ENCODE data around the gene FUCA2. TPM values are rescaled to one million over a fixed set of nuclear protein-coding genes. Genes with fewer than 3 reads are reported as not detected.

Gene FUCA2
- total RNA-seq, 1 donor from 2014 or later: 35.3 TPM

- H3K27me3 ChIP-seq (ENCODE audit: control insufficient read depth, insufficient read depth, low read length): no peaks in the 10 kb centered on the region
- no peaks in the 10 kb centered on the region for H3K36me3 ChIP-seq (ENCODE audit: control insufficient read depth, insufficient read depth, low read length)
- FAIRE-seq: no peak
- peak overlapping the region; percentile 41 for H3K4me3 ChIP-seq (ENCODE audit: low read depth, low read length)
- DNase-seq (ENCODE audit: low read depth): no peak
- TF ChIP-seq CTCF (IDR thresholded peaks at IDR 0.05; ENCODE audit: insufficient read depth, low read length, severe bottlenecking): no peak
These were observed 24.9 kb upstream of the FUCA2 start for GRCh38 chr6:143536461-143536865.

- TF ChIP-seq CTCF (IDR thresholded peaks at IDR 0.05; ENCODE audit: insufficient read depth, low read length, severe bottlenecking): no peak
- H3K36me3 ChIP-seq (ENCODE audit: control insufficient read depth, insufficient read depth, low read length): no peaks in the 10 kb centered on the region
- no peak for DNase-seq (ENCODE audit: low read depth)
- H3K27me3 ChIP-seq (ENCODE audit: control insufficient read depth, insufficient read depth, low read length): no peaks in the 10 kb centered on the region
- no peak for FAIRE-seq
- H3K4me3 ChIP-seq (ENCODE audit: low read depth, low read length): no peak overlapping the region
These were observed 23.7 kb upstream of the FUCA2 start for GRCh38 chr6:143535189-143535614.

GRCh38 chr6:143531720-143532499 is 20.4 kb upstream of the FUCA2 start:
- DNase-seq (ENCODE audit: low read depth) (no peak), FAIRE-seq (no peak)
- H3K27me3 ChIP-seq (ENCODE audit: control insufficient read depth, insufficient read depth, low read length): no peaks in the 10 kb centered on the region
- H3K36me3 ChIP-seq (ENCODE audit: control insufficient read depth, insufficient read depth, low read length): no peaks in the 10 kb centered on the region
- H3K4me3 ChIP-seq (ENCODE audit: low read depth, low read length): no peak overlapping the region
- no peak for TF ChIP-seq CTCF (IDR thresholded peaks at IDR 0.05; ENCODE audit: insufficient read depth, low read length, severe bottlenecking)

- Histone ChIP-seq H3K36me3 (ENCODE audit: control insufficient read depth, insufficient read depth, low read length) (no peaks in the 10 kb centered on the region), H3K4me3 (ENCODE audit: low read depth, low read length) (no peak overlapping the region), H3K27me3 (ENCODE audit: control insufficient read depth, insufficient read depth, low read length) (no peaks in the 10 kb centered on the region)
- DNase-seq (ENCODE audit: low read depth) (no peak), FAIRE-seq (no peak)
- TF ChIP-seq CTCF (IDR thresholded peaks at IDR 0.05; ENCODE audit: insufficient read depth, low read length, severe bottlenecking): no peak
These were observed 17.6 kb upstream of the FUCA2 start for GRCh38 chr6:143529095-143529494.

GRCh38 chr6:143528164-143528811 is 16.8 kb upstream of the FUCA2 start:
- no peaks in the 10 kb centered on the region for H3K36me3 ChIP-seq (ENCODE audit: control insufficient read depth, insufficient read depth, low read length)
- no peak for TF ChIP-seq CTCF (IDR thresholded peaks at IDR 0.05; ENCODE audit: insufficient read depth, low read length, severe bottlenecking)
- no peaks in the 10 kb centered on the region for H3K27me3 ChIP-seq (ENCODE audit: control insufficient read depth, insufficient read depth, low read length)
- H3K4me3 ChIP-seq (ENCODE audit: low read depth, low read length): no peak overlapping the region
- FAIRE-seq (no peak), DNase-seq (ENCODE audit: low read depth) (no peak)

All from bronchial epithelial cell (primary cell).